H9 (cell line): Measurements from ENCODE around the gene RUSF1. TPM values are rescaled to one million over a fixed set of nuclear protein-coding genes. Genes with fewer than 3 reads are reported as not detected.

Experiments used
- DNase-seq: peaks from one replicate; pipeline ENCODE4 v3.0.0-alpha.2; 2017
- H2AFZ ChIP-seq: one replicate; pipeline ENCODE4 v1.6.1; 2013; ENCODE audit warnings: mild to moderate bottlenecking, low read length, control low read depth, moderate library complexity
- H2AK5ac ChIP-seq: 2 replicates; pipeline ENCODE4 v1.6.1; 2013; ENCODE audit warnings: low read length, control low read depth, mixed read lengths; ENCODE audit not compliant: insufficient read length
- H2BK120ac ChIP-seq: one replicate; pipeline ENCODE4 v1.6.1; 2013; ENCODE audit warnings: low read depth, mild to moderate bottlenecking, low read length, control low read depth, inconsistent platforms; ENCODE audit not compliant: poor library complexity, severe bottlenecking
- H2BK12ac ChIP-seq: 2 replicates; pipeline ENCODE4 v1.6.1; 2013; ENCODE audit warnings: low read length, control low read depth, mixed read lengths, low read depth; ENCODE audit not compliant: insufficient read length
- H2BK15ac ChIP-seq: 2 replicates; pipeline ENCODE4 v1.6.1; 2013; ENCODE audit warnings: low read depth, low read length, control low read depth
- H2BK20ac ChIP-seq: one replicate; pipeline ENCODE4 v1.6.1; 2013; ENCODE audit warnings: low read depth, mild to moderate bottlenecking, low read length, control low read depth, inconsistent platforms; ENCODE audit not compliant: poor library complexity, severe bottlenecking
- H2BK5ac ChIP-seq: 2 replicates; pipeline ENCODE4 v1.6.1; 2013; ENCODE audit warnings: low read length, control low read depth, mixed read lengths; ENCODE audit not compliant: insufficient read length
- H3K14ac ChIP-seq: 2 replicates; pipeline ENCODE4 v1.6.1; 2013; ENCODE audit warnings: low read length, control low read depth; ENCODE audit not compliant: insufficient read depth
- H3K18ac ChIP-seq: 2 replicates; pipeline ENCODE4 v1.6.1; 2013; ENCODE audit warnings: low read depth, mild to moderate bottlenecking, mixed read lengths, low read length, control low read depth; ENCODE audit not compliant: insufficient read length
- H3K23ac ChIP-seq: 2 replicates; pipeline ENCODE4 v1.6.1; 2013; ENCODE audit warnings: low read length, control low read depth, mixed read lengths, low read depth; ENCODE audit not compliant: insufficient read length
- H3K23me2 ChIP-seq: 2 replicates; pipeline ENCODE4 v1.6.1; 2013; ENCODE audit warnings: low read depth, mild to moderate bottlenecking, mixed read lengths, low read length, control low read depth; ENCODE audit not compliant: insufficient read length, poor library complexity, severe bottlenecking
- H3K27ac ChIP-seq: 2 replicates; pipeline ENCODE4 v1.5.1; 2013; ENCODE audit warnings: low read length, control low read depth, mixed read lengths, low read depth; ENCODE audit not compliant: insufficient read length
- H3K27me3 ChIP-seq: 2 replicates; pipeline ENCODE4 v1.6.1; 2013; ENCODE audit warnings: low read length, control low read depth, inconsistent platforms; ENCODE audit not compliant: insufficient read depth
- H3K4ac ChIP-seq: 2 replicates; pipeline ENCODE4 v1.6.1; 2013; ENCODE audit warnings: low read depth, mild to moderate bottlenecking, control low read depth, inconsistent platforms, low read length, moderate library complexity
- H3K4me1 ChIP-seq: 2 replicates; pipeline ENCODE4 v1.6.1; 2013; ENCODE audit warnings: low read length, control low read depth, inconsistent platforms; ENCODE audit not compliant: insufficient read depth
- H3K4me2 ChIP-seq: 2 replicates; pipeline ENCODE4 v1.6.1; 2013; ENCODE audit warnings: low read length, control low read depth, mixed read lengths; ENCODE audit not compliant: insufficient read length, insufficient read depth
- H3K56ac ChIP-seq: 2 replicates; pipeline ENCODE4 v1.6.1; 2013; ENCODE audit warnings: low read depth, mild to moderate bottlenecking, mixed read lengths, low read length, control low read depth; ENCODE audit not compliant: insufficient read length
- H3K79me1 ChIP-seq: 2 replicates; pipeline ENCODE4 v1.6.1; 2013; ENCODE audit warnings: low read depth, mild to moderate bottlenecking, moderate library complexity, low read length, control low read depth, inconsistent platforms; ENCODE audit not compliant: insufficient read depth, poor library complexity, severe bottlenecking
- H3K79me2 ChIP-seq: 2 replicates; pipeline ENCODE4 v1.6.1; 2013; ENCODE audit warnings: low read length, control low read depth, inconsistent platforms; ENCODE audit not compliant: insufficient read depth
- H3K9ac ChIP-seq: 2 replicates; pipeline ENCODE4 v1.6.1; 2013; ENCODE audit warnings: low read length, control low read depth, mixed read lengths; ENCODE audit not compliant: insufficient read length; ENCODE audit errors: extremely low read depth
- H3K9me3 ChIP-seq: one replicate; pipeline ENCODE4 v1.6.1; 2013; ENCODE audit warnings: low read depth, low read length, inconsistent platforms; ENCODE audit not compliant: control insufficient read depth
- H3T11ph ChIP-seq: one replicate; pipeline ENCODE4 v1.6.1; 2013; ENCODE audit warnings: mild to moderate bottlenecking, low read length, control low read depth, inconsistent platforms
- H4K20me1 ChIP-seq: one replicate; pipeline ENCODE4 v1.6.1; 2013; ENCODE audit not compliant: control insufficient read depth, insufficient read length, insufficient read depth
- H4K5ac ChIP-seq: 2 replicates; pipeline ENCODE4 v1.6.1; 2013; ENCODE audit warnings: low read depth, mild to moderate bottlenecking, mixed read lengths, low read length, control low read depth; ENCODE audit not compliant: insufficient read length
- H4K8ac ChIP-seq: replicated peaks from 2 replicates; pipeline ENCODE4 v1.6.1; 2013; ENCODE audit warnings: low read length, control low read depth, mixed read lengths, low read depth; ENCODE audit not compliant: insufficient read length
- H4K91ac ChIP-seq: 2 replicates; pipeline ENCODE4 v1.6.1; 2013; ENCODE audit warnings: low read depth, mild to moderate bottlenecking, moderate library complexity, mixed read lengths, low read length, control low read depth; ENCODE audit not compliant: insufficient read length
- H3K27ac Mint-ChIP-seq, 3 experiments: 2 replicates in 2 of 3; 3 replicates in 1 of 3; pipeline ENCODE4 v1.8.0; 2020 to 2021; ENCODE audit warnings: mixed read lengths in 3 of 3, mild to moderate bottlenecking in 1 of 3, moderate library complexity in 1 of 3
- H3K27me3 Mint-ChIP-seq: 2 replicates; pipeline ENCODE4 v1.8.0; 2021; ENCODE audit warnings: low read depth, mild to moderate bottlenecking, moderate library complexity, mixed read lengths
- H3K36me3 Mint-ChIP-seq, 3 experiments: 2 replicates in 2 of 3; 3 replicates in 1 of 3; pipeline ENCODE4 v1.8.0; 2020 to 2021; ENCODE audit warnings: low read depth in 3 of 3, mixed read lengths in 3 of 3; ENCODE audit not compliant: insufficient read depth in 1 of 3
- H3K4me1 Mint-ChIP-seq, 2 experiments: 2 replicates each; pipeline ENCODE4 v1.8.0; 2020; ENCODE audit warnings: mixed read lengths in 2 of 2
- H3K4me3 Mint-ChIP-seq, 2 experiments: 2 replicates in 1 of 2; 3 replicates in 1 of 2; pipeline ENCODE4 v1.8.0; 2020 to 2021; ENCODE audit warnings: mild to moderate bottlenecking in 2 of 2, mixed read lengths in 2 of 2, moderate library complexity in 1 of 2
- H3K9me3 Mint-ChIP-seq, 2 experiments: 2 replicates in 1 of 2; 3 replicates in 1 of 2; pipeline ENCODE4 v1.8.0; 2020; ENCODE audit warnings: mild to moderate bottlenecking in 2 of 2, mixed read lengths in 2 of 2, moderate library complexity in 1 of 2
- WGBS: extraction: QIAGEN DNeasy Blood & Tissue Kit; methylation state at CpG from one replicate; pipeline ENCODE4 v1.1.7; 2013; ENCODE audit warnings: missing lambda C conversion rate, low lambda C conversion rate, mixed read lengths; ENCODE audit not compliant: insufficient read length; ENCODE audit errors: extremely low coverage; 5-methylcytosine and 5-hydroxymethylcytosine counted together
- total RNA-seq: library from RNA; stranded (reverse); gene quantifications from 2 replicates; pipeline ENCODE4 v1.2.1, GENCODE V29; 2021
- TF ChIP-seq, protein P1 (sequence below): fragments of 200-600 bp; sonication (generic); conservative IDR thresholded peaks from 3 replicates; pipeline ENCODE4 v1.8.0; 2021; ENCODE audit warnings: antibody characterized with exemption, mild to moderate bottlenecking

Gene RUSF1
- total RNA-seq, 1 experiment from 2014 or later, result 33.4 TPM

DNA sequence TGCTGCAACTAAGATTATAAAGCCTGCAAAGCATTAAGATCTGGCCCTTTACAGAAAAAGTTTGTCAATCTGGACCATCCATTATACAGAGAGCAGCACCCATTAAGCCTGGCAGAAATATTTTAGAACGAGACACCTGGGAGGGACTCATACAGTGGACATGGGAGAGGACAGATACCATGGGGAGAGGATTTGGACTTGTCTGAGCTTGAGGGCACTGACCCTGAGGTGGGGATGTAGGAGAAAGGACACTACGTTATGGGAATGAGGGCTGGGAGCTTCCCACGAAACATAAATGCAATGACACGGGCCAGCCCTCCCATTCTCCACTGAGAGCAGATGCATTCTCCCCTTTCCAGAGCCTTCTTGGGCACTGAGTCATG, 6.2 kb downstream of the RUSF1 start:
- Histone ChIP-seq H4K20me1 (no peaks in the 10 kb centered on the region), H2BK12ac (no peak overlapping the region), H3K27ac (no peak overlapping the region), H3K4ac (no peak overlapping the region), H3K27me3 (no peaks in the 10 kb centered on the region), H4K8ac (no peak overlapping the region), H4K5ac (no peak overlapping the region), H3K4me2 (peak overlapping the region; percentile 3), H2AK5ac (no peak overlapping the region), H3K23me2 (no peaks in the 10 kb centered on the region), H2BK5ac (no peak overlapping the region), H3K9ac (no peak overlapping the region), H3K56ac (no peak overlapping the region), H3K18ac (no peak overlapping the region), H3K79me1 (no peaks in the 10 kb centered on the region), H3T11ph (no peak overlapping the region), H3K9me3 (no peaks in the 10 kb centered on the region), H3K23ac (no peak overlapping the region), H2BK15ac (no peak overlapping the region), H3K4me1 (peaks cover 6% of the 10 kb centered on the region; the same call in 1 of the 2 replicates), H2BK120ac (no peak overlapping the region), H4K91ac (no peak overlapping the region), H3K14ac (no peak overlapping the region), H2AFZ (no peak overlapping the region), H3K79me2 (no peaks in the 10 kb centered on the region), H2BK20ac (no peak overlapping the region)
- H3K4me1 Mint-ChIP-seq, result peaks cover 18 to 20% of the 10 kb centered on the region in 2 experiments
- peak overlapping the region in 2 of 3 experiments; percentile 58 to 67; a peak in 4 of 7 replicates for H3K27ac Mint-ChIP-seq
- no peak for DNase-seq
- no peaks in the 10 kb centered on the region for H3K27me3 Mint-ChIP-seq
- TF ChIP-seq, protein P1, sequence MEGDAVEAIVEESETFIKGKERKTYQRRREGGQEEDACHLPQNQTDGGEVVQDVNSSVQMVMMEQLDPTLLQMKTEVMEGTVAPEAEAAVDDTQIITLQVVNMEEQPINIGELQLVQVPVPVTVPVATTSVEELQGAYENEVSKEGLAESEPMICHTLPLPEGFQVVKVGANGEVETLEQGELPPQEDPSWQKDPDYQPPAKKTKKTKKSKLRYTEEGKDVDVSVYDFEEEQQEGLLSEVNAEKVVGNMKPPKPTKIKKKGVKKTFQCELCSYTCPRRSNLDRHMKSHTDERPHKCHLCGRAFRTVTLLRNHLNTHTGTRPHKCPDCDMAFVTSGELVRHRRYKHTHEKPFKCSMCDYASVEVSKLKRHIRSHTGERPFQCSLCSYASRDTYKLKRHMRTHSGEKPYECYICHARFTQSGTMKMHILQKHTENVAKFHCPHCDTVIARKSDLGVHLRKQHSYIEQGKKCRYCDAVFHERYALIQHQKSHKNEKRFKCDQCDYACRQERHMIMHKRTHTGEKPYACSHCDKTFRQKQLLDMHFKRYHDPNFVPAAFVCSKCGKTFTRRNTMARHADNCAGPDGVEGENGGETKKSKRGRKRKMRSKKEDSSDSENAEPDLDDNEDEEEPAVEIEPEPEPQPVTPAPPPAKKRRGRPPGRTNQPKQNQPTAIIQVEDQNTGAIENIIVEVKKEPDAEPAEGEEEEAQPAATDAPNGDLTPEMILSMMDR, result no peak
- H3K36me3 Mint-ChIP-seq, result peaks cover 3 to 32% (median 24%) of the 10 kb centered on the region in 3 experiments; a peak in 6 of 7 replicates
- no peaks in the 10 kb centered on the region for H3K9me3 Mint-ChIP-seq
- no CpG with 5 or more reads among the region's 4 CpGs for WGBS
- no peak overlapping the region for H3K4me3 Mint-ChIP-seq
